H1 (cell line): ENCODE measurements around the gene HECTD4.

ENCODE experiments used
- BRCA1 ChIP-seq: IDR thresholded peaks from 2 replicates; pipeline ENCODE4 v1.6.1; 2012; ENCODE audit warnings: low read depth, low read length, improper control_type of control experiment
- CREB1 ChIP-seq: IDR thresholded peaks from 2 replicates; pipeline ENCODE4 v1.6.1; 2012; ENCODE audit warnings: inconsistent platforms
- CTCF ChIP-seq, 3 experiments: IDR thresholded peaks; 1 replicate in 2 of 3; 2 replicates in 1 of 3; pipeline versions ENCODE4 v1.5.1 to v1.6.1; 2011; ENCODE audit warnings: low read length in 3 of 3, mild to moderate bottlenecking in 3 of 3, inconsistent platforms in 2 of 3, low read depth in 1 of 3, moderate library complexity in 1 of 3; ENCODE audit not compliant: insufficient read depth in 1 of 3; ENCODE audit errors: control extremely low read depth in 1 of 3
- EZH2 ChIP-seq: fragments of 200-600 bp; sonication (generic); IDR thresholded peaks from 2 replicates; pipeline ENCODE4 v1.7.1; 2012; ENCODE audit warnings: low read depth, mild to moderate bottlenecking, moderate library complexity, low read length, inconsistent platforms; ENCODE audit not compliant: severe bottlenecking
- GABPA ChIP-seq: IDR thresholded peaks from 2 replicates; pipeline ENCODE4 v1.6.1; 2011; ENCODE audit warnings: mild to moderate bottlenecking, low read length, moderate library complexity, borderline replicate concordance; ENCODE audit not compliant: insufficient read depth
- HDAC2 ChIP-seq, 2 experiments: fragments of 300-600 bp in 1 of 2; sonication (generic) in 1 of 2; IDR thresholded peaks; 2 replicates each; pipeline ENCODE4 v1.6.1; 2011 to 2012; ENCODE audit warnings: low read depth in 2 of 2, low read length in 2 of 2, mild to moderate bottlenecking in 2 of 2, moderate library complexity in 2 of 2, borderline replicate concordance in 1 of 2, inconsistent platforms in 1 of 2
- KDM5A ChIP-seq: fragments of 200-600 bp; IDR thresholded peaks from 2 replicates; pipeline ENCODE4 v1.7.1; 2012; ENCODE audit warnings: mild to moderate bottlenecking, low read length, inconsistent platforms, mixed read lengths
- MAFK ChIP-seq: IDR thresholded peaks from 2 replicates; pipeline ENCODE4 v1.6.1; 2012; ENCODE audit warnings: low read depth, mild to moderate bottlenecking, improper control_type of control experiment, low read length
- MAX ChIP-seq: IDR thresholded peaks from 2 replicates; pipeline ENCODE4 v1.6.1; 2012; ENCODE audit warnings: inconsistent platforms
- RAD21 ChIP-seq, 2 experiments: IDR thresholded peaks in 1 of 2; conservative IDR thresholded peaks in 1 of 2; 2 replicates each; pipeline ENCODE4 v1.6.1; 2011; ENCODE audit warnings: low read depth in 2 of 2, low read length in 2 of 2, improper control_type of control experiment in 1 of 2, inconsistent platforms in 1 of 2, mild to moderate bottlenecking in 1 of 2, moderate library complexity in 1 of 2

- TF ChIP-seq MAX (no peak), CTCF (IDR thresholded peaks at IDR 0.05; ENCODE audit: control extremely low read depth in 1 of 3, insufficient read depth in 1 of 3, low read depth in 1 of 3, low read length in 3 of 3) (no peak), BRCA1 (no peak), RAD21 (IDR thresholded peaks at IDR 0.05 in 1 of 2, conservative IDR thresholded peaks at IDR 0.05 in 1 of 2; ENCODE audit: low read depth in 2 of 2, low read length in 2 of 2) (no peak), EZH2 (no peak), HDAC2 (IDR thresholded peaks at IDR 0.05; ENCODE audit: borderline replicate concordance in 1 of 2, low read depth in 2 of 2, low read length in 2 of 2) (no peak), CREB1 (no peak), KDM5A (no peak), GABPA (no peak), MAFK (no peak)
Measured at GRCh38 chr12:112421363-112421762, 39.1 kb upstream of the HECTD4 start.
